GM19023 (cell line): ENCODE measurements around the gene OR1F1.
A peak's percentile ranks its signal among the peaks of the same experiment; 100 is the strongest.
"Not testable (repeated sequence)": the region's sequence is repeated elsewhere in the genome, so short reads cannot be mapped to it uniquely, and the experiment has no call there.

Source experiments
- ATAC-seq: cut with Tn5 transposase; IDR thresholded peaks from one replicate; pipeline ENCODE4 v1.9.1; 2021; ENCODE audit warnings: mild to moderate bottlenecking, moderate library complexity; ENCODE audit not compliant: unreplicated experiment

The OR1F1 gene

GRCh38 chr16:3150346-3151218 lies 37.4 kb upstream of the OR1F1 start:
- peak; percentile 63 for ATAC-seq

- ATAC-seq, result no peak
Measured at GRCh38 chr16:3152027-3152276, 36.1 kb upstream of the OR1F1 start.

GRCh38 chr16:3152277-3152990 lies 35.6 kb upstream of the OR1F1 start:
- no peak for ATAC-seq

GRCh38 chr16:3152991-3153368 lies 35.0 kb upstream of the OR1F1 start:
- no peak for ATAC-seq

DNA sequence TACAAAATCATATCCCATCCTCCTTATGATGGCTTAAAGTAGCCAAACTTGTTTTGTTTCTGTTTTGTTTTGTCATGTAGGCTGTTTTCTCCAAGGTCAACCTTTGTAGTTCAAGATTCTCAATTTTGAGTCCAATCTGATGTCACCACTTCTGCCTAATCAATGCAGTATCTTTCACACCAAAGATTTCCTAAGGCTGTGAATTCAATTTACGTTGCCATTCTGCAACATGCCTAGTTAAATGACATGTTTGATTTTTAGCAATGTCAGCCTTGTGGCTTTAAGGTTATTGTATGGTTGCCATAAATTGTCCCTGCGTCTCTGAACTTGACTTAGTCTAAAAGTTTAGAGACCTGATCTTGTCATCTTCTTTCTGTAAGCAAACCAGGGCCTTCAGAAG lies 32.8 kb upstream of the OR1F1 start:
- no peak for ATAC-seq

GRCh38 chr16:3155972-3156371 lies 32.0 kb upstream of the OR1F1 start:
- ATAC-seq, result no peak

DNA sequence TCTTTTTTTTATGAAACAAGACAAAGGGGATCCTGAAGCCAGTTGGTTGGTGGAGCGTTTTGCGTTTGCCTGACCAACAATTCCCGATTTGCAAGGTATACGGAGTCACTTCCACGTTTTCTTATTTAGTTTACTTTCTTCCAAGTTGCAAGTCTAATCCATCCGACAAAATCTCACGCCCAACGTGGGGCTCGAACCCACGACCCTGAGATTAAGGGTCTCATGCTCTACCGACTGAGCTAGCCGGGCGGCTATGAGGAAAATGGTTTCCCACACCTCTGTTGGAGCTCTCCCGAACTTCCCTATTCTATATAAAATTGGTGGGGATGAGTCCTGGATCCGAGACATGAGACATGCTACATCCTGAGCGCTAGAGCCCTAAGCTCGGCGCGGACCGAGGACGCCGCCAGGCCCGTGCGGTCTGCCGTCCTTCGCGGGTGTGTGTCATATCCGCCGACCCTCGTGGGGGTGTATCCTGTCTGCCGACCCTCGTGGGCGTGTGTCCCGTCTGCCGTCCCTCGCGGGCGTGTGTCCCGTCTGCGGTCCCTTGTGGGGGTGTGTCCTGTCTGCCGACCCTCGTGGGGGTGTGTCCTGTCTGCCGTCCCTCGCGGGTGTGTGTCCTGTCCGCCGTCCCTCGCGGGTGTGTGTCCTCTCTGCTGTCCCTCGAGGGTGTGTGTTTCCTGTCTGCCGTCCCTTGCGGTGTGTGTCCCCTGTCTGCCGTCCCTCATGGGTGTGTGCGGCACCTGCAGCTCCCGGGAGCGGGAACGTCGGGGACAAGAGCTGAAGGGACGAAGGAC lies 30.6 kb upstream of the OR1F1 start:
- no peak for ATAC-seq

- no peak for ATAC-seq
Measured at GRCh38 chr16:3158026-3158509, 29.9 kb upstream of the OR1F1 start.

- ATAC-seq, result peak; percentile 44
Measured at GRCh38 chr16:3158510-3159314, 29.3 kb upstream of the OR1F1 start.

GRCh38 chr16:3161235-3162018 lies 26.6 kb upstream of the OR1F1 start:
- no peak for ATAC-seq

GRCh38 chr16:3164121-3164991 lies 23.6 kb upstream of the OR1F1 start:
- no peak for ATAC-seq

DNA sequence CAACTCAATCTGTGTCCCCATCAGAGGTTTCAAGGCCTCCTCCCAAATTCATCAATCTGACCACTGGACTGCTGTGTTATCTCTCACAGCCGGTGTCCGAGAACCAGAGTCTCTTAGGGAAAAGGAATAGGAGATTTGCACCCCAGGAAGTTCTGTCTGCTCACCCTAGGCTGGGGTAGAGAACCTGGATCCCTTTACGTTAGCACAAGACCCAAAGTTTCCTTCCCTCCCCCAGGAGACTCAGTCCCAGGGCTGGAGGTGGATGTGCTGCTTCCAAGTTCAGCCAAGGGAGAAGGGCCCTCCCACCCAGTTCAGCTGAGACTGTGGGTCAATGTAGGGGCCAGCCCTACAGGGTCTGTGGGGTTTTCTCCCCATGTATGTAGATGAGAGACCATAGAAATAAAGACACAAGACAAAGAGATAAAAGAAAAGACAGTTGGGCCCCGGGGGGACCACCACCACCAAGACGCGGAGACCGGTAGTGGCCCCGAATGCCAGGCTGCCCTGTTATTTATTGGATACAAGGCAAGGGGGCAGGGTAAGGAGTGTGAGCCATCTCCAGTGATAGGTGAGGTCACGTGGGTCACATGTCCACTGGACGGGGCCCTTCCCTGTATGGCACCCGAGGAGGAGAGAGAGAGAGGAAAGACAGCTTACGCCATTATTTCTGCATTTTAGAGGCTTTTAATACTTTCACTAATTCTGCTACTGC lies 22.7 kb upstream of the OR1F1 start:
- no peak for ATAC-seq

- no peak for ATAC-seq
Measured at GRCh38 chr16:3166505-3166886, 21.5 kb upstream of the OR1F1 start.

DNA sequence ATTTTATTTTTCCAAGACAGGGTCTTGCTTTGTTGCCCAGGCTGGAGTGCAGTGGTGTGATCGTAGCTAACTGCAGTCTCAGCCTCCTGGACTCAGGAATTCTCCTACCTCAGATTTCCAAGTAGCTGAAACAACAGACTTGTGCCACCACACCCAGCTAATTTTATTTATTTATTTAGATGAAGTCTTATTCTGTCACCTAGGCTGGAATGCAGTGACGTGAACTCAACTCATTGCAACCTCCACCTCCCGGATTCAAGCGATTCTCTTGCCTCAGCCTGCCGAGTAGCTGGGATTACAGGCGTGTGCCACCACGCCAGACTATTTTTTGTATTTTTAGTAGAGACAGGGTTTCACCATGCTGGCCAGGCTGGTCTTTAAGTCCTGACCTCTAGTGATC lies 19.3 kb upstream of the OR1F1 start:
- ATAC-seq, result not testable (repeated sequence)

DNA sequence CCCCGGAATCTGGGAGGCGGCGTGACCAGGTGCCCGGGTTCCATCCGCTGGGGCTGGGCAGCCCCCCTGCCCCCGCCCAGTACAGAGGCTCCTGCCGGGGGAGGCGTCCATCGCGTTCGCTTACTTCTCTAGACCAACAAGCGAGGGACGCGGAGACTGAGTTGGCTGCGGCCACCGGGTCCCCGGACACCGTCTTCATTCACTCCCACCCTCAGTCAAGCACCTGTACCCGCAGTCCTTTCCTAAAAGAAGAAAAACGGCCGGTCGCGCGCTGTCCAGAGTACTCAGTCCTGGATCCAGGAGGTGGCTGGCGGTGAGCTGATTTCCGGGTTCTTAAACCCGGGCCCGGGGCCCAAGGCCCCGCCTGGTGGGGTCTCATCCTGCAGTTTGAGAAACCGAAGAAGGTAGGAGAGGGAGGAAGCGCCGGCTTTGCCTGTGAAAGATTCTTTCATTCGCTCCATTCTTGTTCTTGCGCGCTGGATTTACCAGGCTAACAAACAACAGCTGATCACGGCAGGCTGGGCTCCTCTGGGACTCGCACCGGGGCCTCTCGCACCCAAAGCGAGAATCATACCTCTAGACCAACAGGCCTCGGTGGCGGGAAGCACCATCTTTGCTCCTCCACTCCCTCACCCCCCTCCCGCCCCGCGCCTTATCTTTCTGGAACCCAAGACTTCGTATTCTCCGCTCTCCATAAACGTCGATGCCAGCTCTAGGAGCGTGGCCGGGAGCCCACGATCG lies 17.4 kb upstream of the OR1F1 start:
- ATAC-seq, result no peak

DNA sequence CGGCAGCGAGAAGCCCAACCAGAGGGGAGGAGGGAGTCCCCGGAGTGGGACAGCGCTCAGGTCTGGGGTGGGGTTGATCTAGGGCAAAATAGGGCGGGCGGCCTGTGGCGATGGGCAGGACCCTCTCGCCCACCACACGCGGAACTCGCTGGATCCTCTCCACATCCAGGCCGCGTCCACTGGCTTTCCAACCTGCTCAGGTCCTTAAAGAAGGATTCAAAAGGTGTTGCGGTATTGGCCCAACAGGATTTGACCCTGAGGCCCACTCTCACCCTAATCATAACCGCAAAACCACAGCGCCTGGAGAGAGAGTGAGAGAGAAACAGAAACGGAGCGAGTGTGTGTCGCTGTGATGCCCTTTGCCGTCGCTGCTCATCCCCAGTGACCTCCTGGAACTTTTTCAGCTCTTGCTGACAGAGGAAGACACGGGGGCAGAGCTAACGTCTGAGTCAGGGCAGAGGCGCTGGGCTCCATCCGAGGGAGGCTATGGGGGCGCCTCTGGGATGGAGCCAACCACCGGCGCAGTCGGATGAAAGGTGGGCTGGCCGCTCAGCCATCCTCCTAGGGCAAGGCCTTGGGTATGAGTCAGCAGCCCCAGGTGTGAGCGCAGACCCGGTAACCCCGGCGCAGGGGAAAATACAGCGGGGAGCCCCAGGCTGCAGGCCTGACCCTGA lies 16.7 kb upstream of the OR1F1 start:
- no peak for ATAC-seq
